ENCODE data around the gene GSTO2.

The GSTO2 gene

DNA sequence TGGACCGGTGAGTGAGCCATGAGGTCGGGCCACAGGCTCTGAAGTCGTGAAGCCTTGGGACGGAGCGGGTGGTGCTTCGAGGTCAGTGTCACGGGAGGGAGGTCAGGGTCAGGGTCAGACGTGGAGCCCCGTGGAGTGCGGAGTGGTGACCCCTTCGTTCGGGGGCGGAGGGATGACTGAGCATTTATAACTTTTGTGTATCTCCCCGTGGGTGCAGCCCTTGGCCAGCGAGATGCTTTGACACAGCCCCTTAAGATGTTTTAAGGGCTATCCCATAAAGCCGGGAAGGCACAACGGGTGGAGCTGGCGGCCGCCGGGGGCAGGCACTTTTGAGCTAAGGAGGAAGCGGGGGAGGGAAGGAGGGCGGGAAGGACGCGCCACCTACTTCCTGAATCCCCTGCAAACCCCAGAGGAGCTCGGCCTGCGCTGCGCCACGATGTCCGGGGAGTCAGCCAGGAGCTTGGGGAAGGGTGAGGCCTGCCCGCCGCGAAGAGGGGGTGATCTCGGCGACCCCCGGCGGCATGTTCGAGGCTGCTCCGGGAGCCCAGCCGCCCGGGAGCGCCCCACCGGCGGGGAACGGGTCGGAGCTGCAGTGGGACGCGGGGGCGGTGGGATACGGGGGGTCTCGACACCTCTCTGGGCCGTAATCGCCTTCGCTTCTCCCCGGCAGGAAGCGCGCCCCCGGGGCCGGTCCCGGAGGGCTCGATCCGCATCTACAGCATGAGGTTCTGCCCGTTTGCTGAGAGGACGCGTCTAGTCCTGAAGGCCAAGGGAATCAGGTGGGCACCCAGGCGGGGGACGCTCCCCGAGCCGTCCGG is 14.3 kb upstream of the GSTO2 start, which contains the start of gene GSTO1:
GSTO1 (plus strand) TSS at position 400 of the 818 bp plus-strand sequence; CDS start at position 437, 37 bp downstream.
- peak in 1 of 2 donors; percentile 41 for DNase-seq

GRCh38 chr10:104255311-104255981 is 13.5 kb upstream of the GSTO2 start:
- no peak for DNase-seq

DNA sequence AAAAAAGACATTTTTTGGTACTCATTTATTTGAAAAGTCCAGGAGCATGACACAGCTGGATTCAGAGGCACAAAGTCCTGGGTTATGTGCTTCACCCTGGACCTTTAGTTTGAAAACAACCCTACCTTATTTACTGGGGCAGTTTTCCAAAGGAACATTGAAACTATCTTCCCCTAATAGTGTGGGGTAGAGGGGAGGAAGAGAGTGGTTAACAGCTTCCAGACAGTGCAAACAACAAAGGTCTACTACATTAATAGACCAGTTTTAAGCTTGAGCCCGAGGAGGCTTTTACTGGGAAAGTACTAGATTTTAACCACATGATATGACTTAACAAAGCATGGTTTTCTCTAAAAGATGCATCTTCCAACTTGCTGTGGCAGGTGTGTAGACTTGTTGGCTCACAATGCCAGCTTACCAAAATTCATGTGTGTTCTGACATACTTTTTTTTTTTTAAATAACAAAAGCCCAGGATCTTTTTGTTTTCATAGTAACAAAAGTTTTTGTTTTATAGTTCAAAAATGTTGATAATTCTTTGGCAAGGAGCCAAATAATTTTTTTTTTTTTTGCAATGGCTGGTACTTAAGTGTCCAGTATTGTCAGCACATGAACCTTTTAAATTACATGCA is 12.5 kb upstream of the GSTO2 start:
- DNase-seq: no peak

DNA sequence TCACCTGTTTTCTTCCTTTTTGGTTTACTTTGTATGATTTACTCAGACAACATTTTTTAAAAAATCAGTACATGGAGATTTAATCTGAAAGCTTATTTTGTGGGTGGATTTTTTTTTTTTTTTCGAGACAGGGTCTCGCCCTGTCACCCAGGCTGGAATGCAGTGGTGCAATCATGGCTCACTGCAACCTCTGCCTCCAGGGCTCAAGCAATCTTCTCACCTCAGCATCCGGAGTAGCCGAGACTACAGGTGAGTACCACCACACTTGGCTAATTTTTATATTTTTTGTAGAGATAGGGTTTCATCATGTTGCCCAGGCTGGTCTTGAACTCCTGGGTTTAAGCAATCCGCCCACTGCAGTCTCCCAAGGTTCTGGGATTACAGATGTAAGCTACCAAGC is 11.7 kb upstream of the GSTO2 start:
- DNase-seq: no peak

GRCh38 chr10:104258209-104258608 is 10.8 kb upstream of the GSTO2 start:
- no peak for DNase-seq

DNA sequence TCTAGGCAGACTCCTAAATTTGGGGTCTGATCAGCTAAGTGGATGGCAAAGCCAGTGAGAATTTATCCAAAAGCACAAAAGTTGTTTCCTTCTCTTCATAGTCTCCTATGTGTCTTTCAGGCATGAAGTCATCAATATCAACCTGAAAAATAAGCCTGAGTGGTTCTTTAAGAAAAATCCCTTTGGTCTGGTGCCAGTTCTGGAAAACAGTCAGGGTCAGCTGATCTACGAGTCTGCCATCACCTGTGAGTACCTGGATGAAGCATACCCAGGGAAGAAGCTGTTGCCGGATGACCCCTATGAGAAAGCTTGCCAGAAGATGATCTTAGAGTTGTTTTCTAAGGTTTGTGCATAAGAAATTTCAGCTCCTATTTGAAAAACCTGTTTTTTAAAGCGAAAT is 9.5 kb upstream of the GSTO2 start:
- no peak for DNase-seq

DNA sequence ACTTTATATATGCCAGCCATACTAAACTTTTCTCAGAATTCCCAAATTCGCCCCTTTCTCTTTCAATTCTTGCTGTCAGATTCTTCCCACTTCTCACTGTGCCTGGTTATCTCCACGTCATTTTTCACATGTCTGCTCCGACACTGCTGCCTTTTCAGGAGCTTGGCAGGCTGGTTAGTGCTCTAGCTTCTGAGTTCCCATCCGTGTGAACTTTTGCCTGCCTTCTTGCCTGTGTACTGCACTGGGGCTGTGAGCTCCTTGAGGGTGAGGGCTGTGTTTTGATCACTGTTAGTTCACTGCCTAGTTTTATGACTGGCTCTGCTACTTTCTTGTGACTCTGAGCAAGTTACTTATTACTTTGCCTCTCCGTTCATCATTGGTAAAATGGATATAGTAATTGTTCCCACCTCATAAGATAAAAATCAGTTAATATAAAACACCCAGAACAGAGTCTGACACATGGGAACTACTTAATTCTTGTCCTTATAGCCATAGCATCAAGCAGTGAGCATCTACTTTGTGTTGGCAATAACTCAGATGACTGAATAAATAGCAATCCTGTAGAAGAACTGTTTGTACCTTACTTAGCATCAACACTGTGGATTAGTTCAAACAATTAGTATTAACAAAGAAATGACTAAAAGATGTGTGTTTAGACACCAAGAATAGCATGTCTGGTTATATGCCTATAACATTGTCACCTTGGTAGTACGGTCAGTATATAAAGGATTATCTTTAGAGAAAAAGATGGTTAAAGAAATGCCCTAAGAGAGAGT is 8.8 kb upstream of the GSTO2 start:
- DNase-seq: no peak

DNA sequence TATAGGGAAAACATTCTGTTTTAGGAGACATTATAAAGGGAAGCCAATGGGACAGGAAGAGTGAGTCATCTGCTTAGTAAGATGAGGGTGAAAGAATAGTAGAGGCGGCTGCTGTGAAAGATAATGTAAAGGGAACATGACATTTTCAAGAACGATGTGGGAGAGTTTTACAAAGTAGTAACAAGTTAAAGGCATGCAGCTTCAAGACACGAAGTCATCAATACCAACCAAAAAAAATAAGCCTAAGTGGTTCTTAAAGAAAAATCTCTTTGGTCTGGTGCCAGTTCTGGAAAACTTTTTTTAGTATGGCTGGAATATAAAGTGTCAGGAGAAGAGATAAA is 8.2 kb upstream of the GSTO2 start:
- no peak for DNase-seq

DNA sequence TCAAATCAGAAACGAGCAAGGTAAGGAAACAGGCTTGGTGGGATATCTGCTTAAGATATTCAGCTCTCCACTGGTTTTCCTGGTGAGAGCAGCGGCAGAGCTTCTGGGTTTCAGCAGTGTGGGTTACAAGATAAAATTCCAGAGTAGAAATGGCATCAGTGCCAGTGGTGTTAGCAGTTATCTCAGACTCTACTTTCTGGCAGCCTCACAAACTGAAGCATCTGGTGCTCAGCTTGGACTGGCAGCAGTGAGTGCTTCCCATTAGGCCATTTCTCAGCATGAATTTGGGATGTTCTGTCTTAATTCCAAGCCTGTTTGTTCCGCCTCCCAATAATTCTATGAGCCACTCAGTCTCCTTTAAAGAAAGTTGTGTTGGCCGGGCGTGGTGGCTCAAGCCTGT is 6.9 kb upstream of the GSTO2 start:
- no peak for DNase-seq

DNA sequence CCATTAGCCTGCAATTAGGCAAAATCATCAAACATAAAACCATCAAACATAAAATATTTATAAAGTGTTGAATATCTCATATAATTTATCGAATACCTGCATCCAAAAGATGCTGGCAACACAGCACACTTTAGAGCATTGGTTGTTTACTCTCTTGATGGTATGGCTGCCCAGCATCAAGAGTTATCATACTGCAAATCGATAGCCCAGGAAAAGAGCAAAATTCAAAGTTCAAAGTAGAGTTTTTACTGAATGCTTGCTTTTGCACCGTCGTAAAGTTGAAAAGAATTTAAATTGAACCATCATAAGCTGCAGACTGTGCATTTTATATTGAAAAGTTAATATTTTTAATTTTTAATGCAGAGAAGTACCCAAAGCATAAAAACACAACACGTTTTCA is 4.2 kb upstream of the GSTO2 start:
- DNase-seq: no peak

DNA sequence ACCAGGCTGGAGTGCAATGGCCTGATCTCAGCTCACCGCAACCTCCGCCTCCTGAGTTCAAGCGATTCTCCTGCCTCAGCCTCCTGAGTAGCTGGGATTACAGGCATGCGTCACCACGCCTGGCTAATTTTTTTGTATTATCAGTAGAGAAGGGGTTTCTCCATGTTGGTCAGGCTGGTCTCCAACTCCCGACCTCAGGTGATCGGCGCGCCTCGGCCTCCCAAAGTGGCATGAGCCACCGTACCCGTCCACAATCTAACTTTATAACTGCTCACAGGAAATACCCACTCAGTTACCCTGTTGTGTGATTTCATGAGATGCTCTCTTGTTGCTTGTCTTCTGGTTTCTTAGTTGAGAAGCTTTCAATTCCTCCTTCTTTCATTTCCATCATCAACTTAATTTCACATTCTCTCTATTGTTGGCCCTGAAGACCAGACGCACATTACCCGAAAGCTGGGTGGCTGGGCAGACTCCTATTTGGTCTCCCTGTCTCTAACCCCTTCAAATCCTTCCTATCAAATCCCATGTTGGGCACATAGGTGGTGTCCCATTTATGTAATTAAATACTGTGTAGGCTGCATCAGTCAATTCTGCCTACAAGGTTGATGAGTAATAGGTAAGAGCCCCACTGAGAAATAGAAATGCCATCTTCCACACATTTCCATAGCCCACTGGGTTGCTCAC is 1.1 kb upstream of the GSTO2 start:
- DNase-seq: no peak

DNA sequence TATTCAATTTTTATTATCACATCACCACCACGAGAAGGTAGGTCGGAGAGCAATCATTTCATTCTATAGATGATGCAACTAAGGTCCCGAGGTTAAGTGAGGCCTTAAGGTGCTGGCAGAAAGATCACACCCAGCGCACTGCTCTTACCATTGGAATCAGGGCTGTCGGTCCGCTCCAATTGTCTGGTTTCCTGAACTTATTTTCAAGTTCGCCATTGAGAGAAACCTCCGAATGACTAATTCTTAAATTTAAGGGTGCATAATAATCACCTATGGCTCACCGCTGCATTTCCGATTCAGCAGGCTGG is 625 bp upstream of the GSTO2 start:
- no peak for DNase-seq

DNA sequence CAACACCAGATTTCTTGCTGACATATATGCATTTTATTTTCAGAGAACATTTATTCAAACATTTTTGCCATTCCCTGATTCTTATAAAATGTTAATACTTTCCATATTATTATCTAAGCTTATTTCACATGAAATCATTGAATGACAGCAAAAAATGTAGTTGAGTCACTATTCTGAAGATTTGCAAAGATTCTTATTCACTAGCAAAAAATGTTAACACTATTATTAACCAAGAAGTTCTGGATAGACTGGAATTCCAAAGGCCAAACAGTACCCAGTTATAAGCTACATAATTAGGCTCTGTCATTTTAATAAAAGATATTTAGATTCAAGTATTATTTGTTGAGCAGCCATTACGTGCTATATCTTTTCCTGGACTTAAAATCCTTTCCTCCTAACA is 4.3 kb downstream of the GSTO2 start:
- DNase-seq: no peak

DNA sequence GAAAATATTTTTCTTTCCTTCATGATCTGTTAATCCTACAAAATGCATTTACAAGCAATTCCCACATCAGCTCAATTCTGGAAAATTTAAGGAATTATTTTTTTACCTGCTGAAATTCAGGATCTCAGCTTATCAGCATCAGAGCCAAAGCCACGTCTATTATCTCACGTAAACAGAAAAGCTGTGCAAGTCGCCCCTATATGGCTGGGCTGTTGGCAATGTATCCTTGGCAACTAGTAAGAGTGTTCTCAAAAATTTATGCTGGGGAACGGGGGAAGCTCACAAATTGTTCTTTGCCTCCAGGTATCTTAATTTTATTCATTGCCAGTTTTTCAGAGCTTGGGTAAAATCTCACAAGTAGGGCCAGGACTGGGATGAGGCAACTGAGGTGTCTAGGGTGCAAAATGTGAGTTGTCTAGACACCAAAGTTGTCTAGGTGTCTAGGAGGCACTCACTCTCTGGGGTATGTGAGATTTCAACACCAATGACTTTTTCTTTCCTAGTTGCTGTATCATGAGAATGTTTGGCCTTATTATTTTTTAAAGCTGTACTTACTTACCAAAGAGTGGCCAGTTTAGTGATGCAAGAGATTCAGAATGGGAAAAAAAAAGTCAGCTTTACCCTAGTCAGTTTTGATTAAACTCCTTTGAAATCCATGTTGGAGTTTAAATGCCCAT is 5.1 kb downstream of the GSTO2 start:
- DNase-seq: no peak

- peak; percentile 37 to 53 for DNase-seq
Observed at GRCh38 chr10:104274762-104275721, 6.1 kb downstream of the GSTO2 start.

GRCh38 chr10:104276192-104276591 is 7.2 kb downstream of the GSTO2 start:
- no peak for DNase-seq

DNA sequence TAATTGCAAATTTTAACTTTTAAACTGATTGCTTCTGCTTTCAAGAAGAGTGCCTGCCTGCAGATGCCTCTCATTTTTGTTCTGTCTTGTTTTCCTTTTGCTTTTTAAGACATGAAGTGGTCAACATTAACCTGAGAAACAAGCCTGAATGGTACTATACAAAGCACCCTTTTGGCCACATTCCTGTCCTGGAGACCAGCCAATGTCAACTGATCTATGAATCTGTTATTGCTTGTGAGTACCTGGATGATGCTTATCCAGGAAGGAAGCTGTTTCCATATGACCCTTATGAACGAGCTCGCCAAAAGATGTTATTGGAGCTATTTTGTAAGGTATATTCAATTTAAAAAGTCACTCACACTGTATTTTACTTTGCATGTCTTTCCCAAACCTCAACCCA is 8.8 kb downstream of the GSTO2 start:
- no peak for DNase-seq

- no peak for DNase-seq
Observed at GRCh38 chr10:104279550-104280259, 10.7 kb downstream of the GSTO2 start.

- DNase-seq: no peak
Observed at GRCh38 chr10:104281694-104282093, 12.7 kb downstream of the GSTO2 start.

DNA sequence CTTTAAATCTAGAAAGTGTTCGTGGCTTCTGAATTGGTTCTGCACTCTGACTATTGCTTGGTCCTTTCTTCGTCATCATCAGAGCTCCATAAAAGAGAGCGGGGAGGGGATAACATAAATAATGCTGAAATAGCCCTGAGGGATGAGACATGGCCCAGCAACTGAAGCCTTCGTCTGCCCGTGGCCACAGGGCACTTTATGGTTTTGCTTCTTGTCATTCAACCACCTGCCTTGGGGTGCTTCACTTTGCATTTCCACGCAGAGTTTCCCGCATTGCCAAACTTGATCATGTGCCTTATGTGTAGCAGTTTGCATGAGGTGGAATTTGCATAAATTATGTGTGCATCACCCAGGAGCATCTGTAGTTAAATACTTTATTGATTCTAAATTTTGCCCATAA is 15.9 kb downstream of the GSTO2 start:
- no peak for DNase-seq

Data from stimulated activated CD4-positive, alpha-beta T cell treated with anti-CD3 and anti-CD28 coated beads, Interleukin-2, amount 100 ng/mL, for 48 hours (primary cell).